ENCODE measurements around the gene SATB1. TPM values are rescaled to one million over a fixed set of nuclear protein-coding genes. Genes with fewer than 3 reads are reported as not detected.

Gene SATB1
- total RNA-seq, 1 experiment from 2014 or later: 2.7 TPM

- CTCF ChIA-PET: interaction anchor here (1.0 to 1.4 kb wide), 2 partner anchors 9 to 492 kb away, joined by 4 read pairs; no protein-coding TSS in a partner anchor
Observed at GRCh38 chr3:18386274-18386890, 38.8 kb downstream of the SATB1 start.

GRCh38 chr3:18385706-18386105, 39.4 kb downstream of the SATB1 start:
- ChIA-PET POLR2A (no interaction called here), RAD21 (ENCODE audit: low non-redundant PET in 1 of 2, low total read pairs in 2 of 2, uncharacterized antibody in 2 of 2, unreplicated experiment in 2 of 2) (no interaction called here), CTCF (interaction anchor here (1.0 to 1.4 kb wide), 2 partner anchors 9 to 491 kb away, joined by 4 read pairs; no protein-coding TSS in a partner anchor)
- Histone ChIP-seq H3K4me2 (ENCODE audit: low read length) (no peak overlapping the region), H3K9me2 (ENCODE audit: insufficient read depth) (no peaks in the 10 kb centered on the region), H3K9me3 (ENCODE audit: control insufficient read depth in 1 of 2, insufficient read depth in 1 of 2, low read depth in 1 of 2, low read length in 2 of 2) (no peaks in the 10 kb centered on the region), H3K36me3 (ENCODE audit: control insufficient read depth in 1 of 2, insufficient read depth in 2 of 2, low read length in 2 of 2) (no peaks in the 10 kb centered on the region), H3K27ac (ENCODE audit: low read depth, low read length) (no peak overlapping the region), H3K4me1 (ENCODE audit: control insufficient read depth in 1 of 2, insufficient read depth in 2 of 2, low read length in 2 of 2) (no peaks in the 10 kb centered on the region), H3K4me3 (replicated peaks in 1 of 2; ENCODE audit: low read depth in 1 of 2, low read length in 2 of 2) (no peak overlapping the region), H3K9ac (ENCODE audit: low read length) (no peak overlapping the region), H4K20me1 (ENCODE audit: insufficient read depth) (no peaks in the 10 kb centered on the region), H3K27me3 (ENCODE audit: insufficient read depth, low read length) (no peaks in the 10 kb centered on the region), H2AFZ (ENCODE audit: low read depth, low read length, poor library complexity, severe bottlenecking) (no peak overlapping the region), H3K79me2 (ENCODE audit: insufficient read depth, low read length) (no peaks in the 10 kb centered on the region)
- TF ChIP-seq, protein P1, sequence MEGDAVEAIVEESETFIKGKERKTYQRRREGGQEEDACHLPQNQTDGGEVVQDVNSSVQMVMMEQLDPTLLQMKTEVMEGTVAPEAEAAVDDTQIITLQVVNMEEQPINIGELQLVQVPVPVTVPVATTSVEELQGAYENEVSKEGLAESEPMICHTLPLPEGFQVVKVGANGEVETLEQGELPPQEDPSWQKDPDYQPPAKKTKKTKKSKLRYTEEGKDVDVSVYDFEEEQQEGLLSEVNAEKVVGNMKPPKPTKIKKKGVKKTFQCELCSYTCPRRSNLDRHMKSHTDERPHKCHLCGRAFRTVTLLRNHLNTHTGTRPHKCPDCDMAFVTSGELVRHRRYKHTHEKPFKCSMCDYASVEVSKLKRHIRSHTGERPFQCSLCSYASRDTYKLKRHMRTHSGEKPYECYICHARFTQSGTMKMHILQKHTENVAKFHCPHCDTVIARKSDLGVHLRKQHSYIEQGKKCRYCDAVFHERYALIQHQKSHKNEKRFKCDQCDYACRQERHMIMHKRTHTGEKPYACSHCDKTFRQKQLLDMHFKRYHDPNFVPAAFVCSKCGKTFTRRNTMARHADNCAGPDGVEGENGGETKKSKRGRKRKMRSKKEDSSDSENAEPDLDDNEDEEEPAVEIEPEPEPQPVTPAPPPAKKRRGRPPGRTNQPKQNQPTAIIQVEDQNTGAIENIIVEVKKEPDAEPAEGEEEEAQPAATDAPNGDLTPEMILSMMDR (IDR thresholded peaks at IDR 0.05 in 2 of 3, conservative IDR thresholded peaks at IDR 0.05 in 1 of 3; ENCODE audit: borderline replicate concordance in 1 of 3, insufficient read depth in 1 of 3, low read depth in 2 of 3, low read length in 2 of 3): no peak
- no peak for TF ChIP-seq JUND (IDR thresholded peaks at IDR 0.05)
- ATAC-seq: no peak
- no TSS peak for BruUV-seq (replicated peaks)
- no peak for DNase-seq (ENCODE audit: low read depth, low spot score)
- intact Hi-C loops (cut with micrococcal nuclease): no loop called here

More at GRCh38 chr3:18386274-18386890, 38.8 kb downstream of the SATB1 start:
- Histone ChIP-seq H4K20me1 (ENCODE audit: insufficient read depth) (no peaks in the 10 kb centered on the region), H3K79me2 (ENCODE audit: insufficient read depth, low read length) (no peaks in the 10 kb centered on the region), H3K9ac (ENCODE audit: low read length) (no peak overlapping the region), H3K4me3 (replicated peaks in 1 of 2; ENCODE audit: low read depth in 1 of 2, low read length in 2 of 2) (no peak overlapping the region), H3K36me3 (ENCODE audit: control insufficient read depth in 1 of 2, insufficient read depth in 2 of 2, low read length in 2 of 2) (no peaks in the 10 kb centered on the region), H3K9me3 (ENCODE audit: control insufficient read depth in 1 of 2, insufficient read depth in 1 of 2, low read depth in 1 of 2, low read length in 2 of 2) (no peaks in the 10 kb centered on the region), H3K4me1 (ENCODE audit: control insufficient read depth in 1 of 2, insufficient read depth in 2 of 2, low read length in 2 of 2) (no peaks in the 10 kb centered on the region), H3K27ac (ENCODE audit: low read depth, low read length) (no peak overlapping the region), H2AFZ (ENCODE audit: low read depth, low read length, poor library complexity, severe bottlenecking) (no peak overlapping the region), H3K9me2 (ENCODE audit: insufficient read depth) (no peaks in the 10 kb centered on the region), H3K4me2 (ENCODE audit: low read length) (no peak overlapping the region), H3K27me3 (ENCODE audit: insufficient read depth, low read length) (no peaks in the 10 kb centered on the region)
- no peak for ATAC-seq
- intact Hi-C loops (cut with micrococcal nuclease): no loop called here
- ChIA-PET RAD21 (ENCODE audit: low non-redundant PET in 1 of 2, low total read pairs in 2 of 2, uncharacterized antibody in 2 of 2, unreplicated experiment in 2 of 2) (no interaction called here), POLR2A (no interaction called here)
- no TSS peak for BruUV-seq (replicated peaks)
- TF ChIP-seq RAD21 (IDR thresholded peaks at IDR 0.05; ENCODE audit: low read depth) (no peak), SRF (IDR thresholded peaks at IDR 0.05; ENCODE audit: low read depth) (no peak), MAX (IDR thresholded peaks at IDR 0.05) (no peak), TCF7L2 (IDR thresholded peaks at IDR 0.05; ENCODE audit: borderline replicate concordance, extremely low read depth, insufficient read depth, insufficient read length) (no peak), EZH2phosphoT487 (IDR thresholded peaks at IDR 0.05; ENCODE audit: borderline replicate concordance) (no peak), ZNF274 (IDR thresholded peaks at IDR 0.05; ENCODE audit: low read depth, low read length) (no peak)
- DNase-seq (ENCODE audit: low read depth, low spot score): no peak
